Keratinocyte (primary cell): ENCODE data around the gene TMCO4. TPM values are rescaled to one million over a fixed set of nuclear protein-coding genes. Genes with fewer than 3 reads are reported as not detected.

Experiments
- DNase-seq: peaks from one replicate; pipeline ENCODE4 v3.0.0-alpha.2; 2011; ENCODE audit warnings: low read depth, missing footprints, low spot score
- FAIRE-seq: peaks from 2 replicates; lab custom pipeline; 2011; peaks lifted over from hg19 to GRCh38; lab: Jason Lieb, UNC
- H2AFZ ChIP-seq: 2 replicates; pipeline ENCODE4 v1.6.0; 2012; ENCODE audit warnings: low read length, control low read depth, inconsistent platforms; ENCODE audit not compliant: control insufficient read depth
- H3K27ac ChIP-seq: 2 replicates; pipeline ENCODE4 v1.5.1; 2011; ENCODE audit warnings: low read length; ENCODE audit not compliant: control insufficient read depth, insufficient read depth
- H3K27me3 ChIP-seq: 3 replicates; pipeline ENCODE4 v1.6.0; 2011; ENCODE audit warnings: low read length; ENCODE audit not compliant: control insufficient read depth, insufficient read depth; ENCODE audit errors: extremely low read depth
- H3K36me3 ChIP-seq, 2 experiments: 2 replicates in 1 of 2; 3 replicates in 1 of 2; pipeline ENCODE4 v1.5.1; 2011; ENCODE audit warnings: low read length in 2 of 2, mild to moderate bottlenecking in 1 of 2; ENCODE audit not compliant: control insufficient read depth in 2 of 2, insufficient read depth in 2 of 2; ENCODE audit errors: extremely low read depth in 1 of 2
- H3K4me1 ChIP-seq: 3 replicates; pipeline ENCODE4 v1.5.1; 2011; ENCODE audit warnings: low read length; ENCODE audit not compliant: control insufficient read depth, insufficient read depth; ENCODE audit errors: extremely low read depth
- H3K4me2 ChIP-seq: 3 replicates; pipeline ENCODE4 v1.6.0; 2011; ENCODE audit warnings: low read depth, low read length; ENCODE audit not compliant: control insufficient read depth, insufficient read depth; ENCODE audit errors: extremely low read depth
- H3K4me3 ChIP-seq, 3 experiments: fragments of 200-600 bp in 1 of 3; sonication (generic) in 1 of 3; 2 replicates in 2 of 3; 3 replicates in 1 of 3; pipeline ENCODE4 v1.5.1; 2011 to 2016; ENCODE audit warnings: low read length in 3 of 3, mild to moderate bottlenecking in 3 of 3, control low read depth in 2 of 3, inconsistent platforms in 1 of 3, low read depth in 1 of 3, mixed read lengths in 1 of 3, mixed run types in 1 of 3, moderate library complexity in 1 of 3; ENCODE audit not compliant: control insufficient read depth in 2 of 3, insufficient read depth in 2 of 3; ENCODE audit errors: extremely low read depth in 1 of 3
- H3K79me2 ChIP-seq: 2 replicates; pipeline ENCODE4 v1.6.0; 2012; ENCODE audit warnings: low read length; ENCODE audit not compliant: control insufficient read depth, insufficient read depth
- H3K9ac ChIP-seq: 3 replicates; pipeline ENCODE4 v1.6.0; 2011; ENCODE audit warnings: low read length; ENCODE audit not compliant: control insufficient read depth, insufficient read depth; ENCODE audit errors: extremely low read depth
- H3K9me1 ChIP-seq: 3 replicates; pipeline ENCODE4 v1.6.0; 2011; ENCODE audit warnings: low read length; ENCODE audit not compliant: control insufficient read depth, insufficient read depth; ENCODE audit errors: extremely low read depth
- H3K9me3 ChIP-seq: 2 replicates; pipeline ENCODE4 v1.5.1; 2012; ENCODE audit warnings: low read depth, low read length; ENCODE audit not compliant: control insufficient read depth
- H4K20me1 ChIP-seq: 3 replicates; pipeline ENCODE4 v1.6.0; 2011; ENCODE audit warnings: low read length; ENCODE audit not compliant: control insufficient read depth, insufficient read depth; ENCODE audit errors: extremely low read depth
- EZH2 ChIP-seq: IDR thresholded peaks from one replicate; pipeline ENCODE4 v1.6.1; 2012; ENCODE audit warnings: inconsistent platforms, mild to moderate bottlenecking, low read length, moderate library complexity
- dilution Hi-C: fragments of 300-500 bp; cut with MboI; formaldehyde crosslinking; loops from one replicate; pipeline ENCODE4 v1.7.0; 2020; ENCODE audit warnings: low sequenced_read_pairs; ENCODE audit not compliant: extremely low pct_ligation_motif_present
- polyA plus RNA-seq, 5 experiments: library from polyadenylated mRNA; depleted of rRNA in 3 of 5; stranded (reverse) in 3 of 5; stranded (forward) in 1 of 5; unstranded in 1 of 5; fragments of >200 nt; gene quantifications; 1 replicate in 1 of 5; 2 replicates in 3 of 5; 3 replicates in 1 of 5; pipeline versions ENCODE4 v1.2.1 to v1.2.3, GENCODE V29; 2011 to 2012; ENCODE audit warnings: missing spikeins in 2 of 5, low read depth in 1 of 5, low replicate concordance in 1 of 5
- TF ChIP-seq, protein P1 (sequence below), 3 experiments: IDR thresholded peaks in 1 of 3; conservative IDR thresholded peaks in 1 of 3; optimal IDR thresholded peaks in 1 of 3; 2 replicates in 2 of 3; 3 replicates in 1 of 3; pipeline versions ENCODE3 to v1.5.1; 2011; ENCODE audit warnings: low read length in 3 of 3, mild to moderate bottlenecking in 3 of 3, moderate library complexity in 2 of 3, control low read depth in 1 of 3, inconsistent platforms in 1 of 3; ENCODE audit not compliant: insufficient read depth in 2 of 3; ENCODE audit errors: extremely low read depth in 1 of 3

TMCO4 gene
- polyA plus RNA-seq, 1 donor (not counting 4 experiments of a cell fraction or from before 2014, with no cell fraction given) = 1.2 TPM

DNA sequence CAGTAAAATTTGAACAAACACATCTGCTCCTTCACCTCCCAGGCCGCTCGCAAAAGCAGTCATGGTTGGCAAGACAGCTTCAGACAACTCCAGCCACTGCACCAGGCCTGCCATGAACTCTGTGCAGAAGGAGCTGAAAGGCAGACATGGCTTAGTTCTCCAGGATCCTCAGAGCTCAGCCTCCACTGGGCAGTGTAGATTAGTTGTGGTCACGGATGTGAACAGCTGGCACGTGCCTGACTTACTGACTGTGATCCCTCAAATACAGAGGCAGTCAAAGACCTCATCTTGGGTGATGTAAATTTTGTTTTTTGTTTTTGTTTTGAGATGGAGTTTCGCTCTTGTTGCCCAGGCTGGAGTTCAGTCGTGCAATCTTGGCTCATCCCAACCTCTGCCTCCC, 28.4 kb downstream of the TMCO4 start:
- no peaks in the 10 kb centered on the region for H3K79me2 ChIP-seq
- FAIRE-seq (no peak), DNase-seq (no peak)
- no peaks in the 10 kb centered on the region for H3K9me1 ChIP-seq
- no peaks in the 10 kb centered on the region for H4K20me1 ChIP-seq
- no peak overlapping the region for H3K9ac ChIP-seq
- H3K36me3 ChIP-seq = no peaks in the 10 kb centered on the region
- H3K27ac ChIP-seq = no peak overlapping the region
- no peaks in the 10 kb centered on the region for H3K9me3 ChIP-seq
- no peaks in the 10 kb centered on the region for H3K27me3 ChIP-seq
- TF ChIP-seq, protein P1, sequence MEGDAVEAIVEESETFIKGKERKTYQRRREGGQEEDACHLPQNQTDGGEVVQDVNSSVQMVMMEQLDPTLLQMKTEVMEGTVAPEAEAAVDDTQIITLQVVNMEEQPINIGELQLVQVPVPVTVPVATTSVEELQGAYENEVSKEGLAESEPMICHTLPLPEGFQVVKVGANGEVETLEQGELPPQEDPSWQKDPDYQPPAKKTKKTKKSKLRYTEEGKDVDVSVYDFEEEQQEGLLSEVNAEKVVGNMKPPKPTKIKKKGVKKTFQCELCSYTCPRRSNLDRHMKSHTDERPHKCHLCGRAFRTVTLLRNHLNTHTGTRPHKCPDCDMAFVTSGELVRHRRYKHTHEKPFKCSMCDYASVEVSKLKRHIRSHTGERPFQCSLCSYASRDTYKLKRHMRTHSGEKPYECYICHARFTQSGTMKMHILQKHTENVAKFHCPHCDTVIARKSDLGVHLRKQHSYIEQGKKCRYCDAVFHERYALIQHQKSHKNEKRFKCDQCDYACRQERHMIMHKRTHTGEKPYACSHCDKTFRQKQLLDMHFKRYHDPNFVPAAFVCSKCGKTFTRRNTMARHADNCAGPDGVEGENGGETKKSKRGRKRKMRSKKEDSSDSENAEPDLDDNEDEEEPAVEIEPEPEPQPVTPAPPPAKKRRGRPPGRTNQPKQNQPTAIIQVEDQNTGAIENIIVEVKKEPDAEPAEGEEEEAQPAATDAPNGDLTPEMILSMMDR (optimal IDR thresholded peaks at IDR 0.05 in 1 of 3, IDR thresholded peaks at IDR 0.05 in 1 of 3, conservative IDR thresholded peaks at IDR 0.05 in 1 of 3; ENCODE audit: extremely low read depth in 1 of 3, insufficient read depth in 2 of 3, low read length in 3 of 3) = no peak
- no peak for TF ChIP-seq EZH2
- H3K4me3 ChIP-seq = no peak overlapping the region
- no peak overlapping the region for H3K4me2 ChIP-seq
- H3K4me1 ChIP-seq = no peaks in the 10 kb centered on the region
- dilution Hi-C loops = no loop called here
- no peak overlapping the region for H2AFZ ChIP-seq

DNA sequence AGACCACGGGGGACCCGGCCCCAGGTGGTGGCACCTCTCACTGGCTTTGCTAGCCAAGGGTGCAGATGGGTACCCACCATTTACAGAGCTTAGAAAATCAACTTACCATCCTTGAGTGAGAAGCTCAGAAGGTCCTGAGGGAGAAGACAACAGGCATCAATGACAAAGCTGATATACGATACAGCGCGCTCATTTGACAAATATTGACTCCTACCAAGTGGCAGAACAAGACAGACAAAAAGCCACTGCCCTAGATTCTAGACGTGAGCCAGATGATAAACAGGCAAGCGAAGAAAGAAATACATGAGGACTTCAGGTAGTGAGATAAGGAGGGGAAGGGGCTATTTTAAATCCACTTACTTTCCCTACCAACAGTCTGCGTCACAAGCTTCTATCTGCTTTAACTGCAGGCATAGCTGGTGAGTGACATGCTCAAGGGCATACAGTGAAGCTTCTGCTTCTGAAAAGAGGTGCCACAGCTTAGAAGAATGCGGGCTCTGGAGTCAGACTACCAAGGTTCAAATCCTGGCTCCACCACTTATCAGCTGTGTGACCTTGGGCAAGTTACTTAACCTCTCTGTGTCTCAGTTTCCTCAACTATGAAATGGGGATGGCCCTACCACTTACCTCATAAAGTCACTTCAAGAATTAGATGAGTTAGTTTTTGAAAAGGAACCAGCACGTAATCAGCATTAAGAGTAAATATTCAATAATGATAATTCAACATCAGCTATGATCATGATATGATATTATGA, 29.1 kb downstream of the TMCO4 start:
- H3K27me3 ChIP-seq = no peaks in the 10 kb centered on the region
- no peak overlapping the region for H3K9ac ChIP-seq
- DNase-seq (no peak), FAIRE-seq (no peak)
- dilution Hi-C loops = no loop called here
- H3K9me3 ChIP-seq = no peaks in the 10 kb centered on the region
- no peaks in the 10 kb centered on the region for H3K36me3 ChIP-seq
- H3K9me1 ChIP-seq = no peaks in the 10 kb centered on the region
- no peak overlapping the region for H3K4me3 ChIP-seq
- H3K4me2 ChIP-seq = no peak overlapping the region
- H4K20me1 ChIP-seq = no peaks in the 10 kb centered on the region
- peaks cover 6% of the 10 kb centered on the region for H3K4me1 ChIP-seq
- H3K27ac ChIP-seq = no peak overlapping the region
- no peak overlapping the region for H2AFZ ChIP-seq
- TF ChIP-seq, protein P1 (optimal IDR thresholded peaks at IDR 0.05 in 1 of 3, IDR thresholded peaks at IDR 0.05 in 1 of 3, conservative IDR thresholded peaks at IDR 0.05 in 1 of 3; ENCODE audit: extremely low read depth in 1 of 3, insufficient read depth in 2 of 3, low read length in 3 of 3) = no peak
- no peak for TF ChIP-seq EZH2
- H3K79me2 ChIP-seq = no peaks in the 10 kb centered on the region
